GM19397 (cell line): Measurements from ENCODE around the gene ACOT11.

ENCODE experiments used
- ATAC-seq: cut with Tn5 transposase; IDR thresholded peaks from one replicate; pipeline ENCODE4 v1.9.1; 2021; ENCODE audit warnings: mild to moderate bottlenecking, moderate library complexity; ENCODE audit not compliant: unreplicated experiment

ACOT11 gene

GRCh38 chr1:54640863-54641836 lies 93.1 kb downstream of the ACOT11 start, which contains the start of gene MROH7:
TSS of gene MROH7 (plus strand) at chr1:54641786. CDS start at chr1:54652927, 11,141 bp downstream.
- ATAC-seq: no peak

- ATAC-seq: no peak
These were observed 95.7 kb downstream of the ACOT11 start for GRCh38 chr1:54643736-54644135.

- ATAC-seq: no peak
These were observed 98.0 kb downstream of the ACOT11 start for GRCh38 chr1:54645806-54646676.

- ATAC-seq: no peak
These were observed 101.3 kb downstream of the ACOT11 start for GRCh38 chr1:54649130-54649898.

GRCh38 chr1:54649921-54650320 lies 101.9 kb downstream of the ACOT11 start:
- ATAC-seq: no peak

DNA sequence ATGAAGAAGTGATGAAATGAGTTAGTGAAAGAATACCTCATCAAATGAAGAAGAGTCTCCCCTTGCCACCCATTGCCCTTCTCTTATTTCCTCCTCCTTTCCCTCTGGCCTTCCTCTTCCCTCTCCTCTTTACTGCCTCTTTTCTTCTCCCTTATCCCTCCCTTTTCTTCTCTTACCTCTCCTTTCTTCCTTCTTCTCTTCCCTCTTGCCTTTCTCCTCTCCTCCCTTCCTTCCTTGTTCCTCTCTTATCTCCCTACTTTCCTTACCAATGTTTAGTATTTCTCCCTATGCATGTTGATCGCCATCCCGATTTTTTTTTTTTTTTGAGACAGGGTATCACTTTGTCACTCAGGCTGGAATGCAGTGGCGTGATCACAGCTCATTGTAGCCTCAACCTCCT lies 102.4 kb downstream of the ACOT11 start:
- ATAC-seq: no peak

- no peak for ATAC-seq
These were observed 103.6 kb downstream of the ACOT11 start for GRCh38 chr1:54651608-54652007.

- no peak for ATAC-seq
These were observed 104.1 kb downstream of the ACOT11 start for GRCh38 chr1:54652168-54652567.

- no peak for ATAC-seq
These were observed 105.0 kb downstream of the ACOT11 start for GRCh38 chr1:54653036-54653435.

DNA sequence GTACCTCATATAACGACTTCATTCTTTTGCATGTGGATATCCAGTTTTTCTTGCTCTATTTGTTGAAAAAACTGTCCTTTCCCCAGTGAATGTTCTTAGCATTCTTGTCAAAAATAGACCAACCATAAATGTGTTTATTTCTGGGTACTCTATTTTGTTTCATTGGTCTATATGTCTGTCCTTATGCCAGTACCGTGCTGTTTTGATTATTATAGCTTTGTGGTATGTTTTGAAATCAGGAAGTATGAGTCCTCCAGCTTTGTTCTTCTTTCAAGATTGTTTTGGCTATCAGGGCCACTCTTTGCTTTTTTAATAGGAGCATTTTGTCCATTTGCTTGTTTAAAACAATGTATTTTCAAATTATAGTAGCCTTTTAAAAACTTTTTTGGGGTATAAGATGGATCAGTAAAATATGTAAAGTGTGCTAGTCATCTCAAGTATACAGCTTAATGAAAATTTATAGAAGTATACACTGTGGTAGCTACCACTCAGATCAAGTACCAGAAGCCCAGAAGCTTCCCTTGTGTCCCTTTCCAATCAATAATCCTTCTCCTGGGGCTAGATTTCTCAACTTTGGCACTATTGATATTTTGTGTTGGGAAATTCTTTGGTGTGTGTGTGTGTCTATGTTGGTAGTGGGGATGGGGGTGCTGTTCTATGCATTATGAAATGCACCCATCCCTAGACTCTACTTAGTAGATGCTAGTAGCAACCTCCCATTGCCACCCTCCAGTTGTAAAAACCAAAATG lies 110.3 kb downstream of the ACOT11 start:
- no peak for ATAC-seq
